ENCODE results near the gene RHOH. TPM values are rescaled to one million over a fixed set of nuclear protein-coding genes. Genes with fewer than 3 reads are reported as not detected.
"Not testable (repeated sequence)": the region's sequence is repeated elsewhere in the genome, so short reads cannot be mapped to it uniquely, and the experiment has no call there.

Gene RHOH
- total RNA-seq, 1 donor from 2014 or later, result 3.2 TPM

DNA sequence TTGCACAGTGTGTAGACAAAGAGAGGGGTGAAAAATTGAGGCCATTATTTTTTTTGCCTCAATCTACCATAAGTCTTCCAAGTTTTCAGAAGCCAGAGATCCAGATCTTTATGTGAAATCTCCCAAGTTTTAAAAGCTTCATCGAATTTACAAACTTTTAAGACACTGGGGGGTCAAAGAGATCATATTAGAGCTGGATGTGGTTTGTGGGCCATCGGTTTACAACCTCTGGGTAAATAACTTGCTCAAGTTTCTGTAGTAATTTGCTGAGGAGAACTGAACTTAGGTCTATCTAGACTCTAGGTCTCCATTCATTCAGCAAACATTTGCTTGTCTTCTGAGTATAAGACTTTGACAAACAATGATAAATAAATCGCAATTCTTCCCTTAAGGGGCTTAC is 84.3 kb downstream of the RHOH start:
- DNase-seq (ENCODE audit: low read depth, low spot score), result no peak
- H3K27me3 Mint-ChIP-seq (ENCODE audit: low read depth), result no peaks in the 10 kb centered on the region
- TF ChIP-seq, protein P1, sequence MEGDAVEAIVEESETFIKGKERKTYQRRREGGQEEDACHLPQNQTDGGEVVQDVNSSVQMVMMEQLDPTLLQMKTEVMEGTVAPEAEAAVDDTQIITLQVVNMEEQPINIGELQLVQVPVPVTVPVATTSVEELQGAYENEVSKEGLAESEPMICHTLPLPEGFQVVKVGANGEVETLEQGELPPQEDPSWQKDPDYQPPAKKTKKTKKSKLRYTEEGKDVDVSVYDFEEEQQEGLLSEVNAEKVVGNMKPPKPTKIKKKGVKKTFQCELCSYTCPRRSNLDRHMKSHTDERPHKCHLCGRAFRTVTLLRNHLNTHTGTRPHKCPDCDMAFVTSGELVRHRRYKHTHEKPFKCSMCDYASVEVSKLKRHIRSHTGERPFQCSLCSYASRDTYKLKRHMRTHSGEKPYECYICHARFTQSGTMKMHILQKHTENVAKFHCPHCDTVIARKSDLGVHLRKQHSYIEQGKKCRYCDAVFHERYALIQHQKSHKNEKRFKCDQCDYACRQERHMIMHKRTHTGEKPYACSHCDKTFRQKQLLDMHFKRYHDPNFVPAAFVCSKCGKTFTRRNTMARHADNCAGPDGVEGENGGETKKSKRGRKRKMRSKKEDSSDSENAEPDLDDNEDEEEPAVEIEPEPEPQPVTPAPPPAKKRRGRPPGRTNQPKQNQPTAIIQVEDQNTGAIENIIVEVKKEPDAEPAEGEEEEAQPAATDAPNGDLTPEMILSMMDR (conservative IDR thresholded peaks at IDR 0.05), result no peak
- H3K4me1 Mint-ChIP-seq, result peaks cover 7% of the 10 kb centered on the region
- H3K9me3 Mint-ChIP-seq, result peaks cover 4% of the 10 kb centered on the region
- no peak overlapping the region for H3K4me3 Mint-ChIP-seq
- no peak overlapping the region for H3K27ac Mint-ChIP-seq (ENCODE audit: unreplicated experiment)
- no peaks in the 10 kb centered on the region for H3K36me3 Mint-ChIP-seq (ENCODE audit: low read depth)

DNA sequence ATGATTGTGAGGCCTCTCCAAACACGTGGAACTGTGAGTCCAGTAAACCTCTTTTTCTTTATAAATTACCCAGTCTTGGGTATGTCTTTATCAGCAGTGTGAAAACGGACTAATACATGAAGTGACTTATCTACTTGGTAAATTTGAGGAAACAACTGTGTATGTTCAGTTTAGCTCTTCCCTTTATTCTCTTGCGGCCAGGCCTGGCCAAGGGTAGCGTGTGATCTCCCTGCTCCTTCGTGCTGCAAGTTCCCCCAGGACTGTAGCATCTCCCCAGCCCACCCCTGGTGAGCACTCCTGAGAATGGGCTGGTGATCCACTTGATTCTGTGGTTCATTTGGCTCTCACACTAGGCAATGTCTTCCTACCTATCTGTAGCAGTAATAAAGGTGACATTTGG is 85.1 kb downstream of the RHOH start:
- no peak for DNase-seq (ENCODE audit: low read depth, low spot score)
- Mint-ChIP-seq H3K27me3 (ENCODE audit: low read depth) (no peaks in the 10 kb centered on the region), H3K9me3 (peaks cover 4% of the 10 kb centered on the region), H3K4me1 (peaks cover 7% of the 10 kb centered on the region), H3K4me3 (no peak overlapping the region), H3K27ac (ENCODE audit: unreplicated experiment) (no peak overlapping the region), H3K36me3 (ENCODE audit: low read depth) (no peaks in the 10 kb centered on the region)
- TF ChIP-seq, protein P1 (conservative IDR thresholded peaks at IDR 0.05), result no peak

- DNase-seq (ENCODE audit: low read depth, low spot score); H3K27ac Mint-ChIP-seq (ENCODE audit: unreplicated experiment); H3K9me3 Mint-ChIP-seq; H3K4me1 Mint-ChIP-seq; H3K27me3 Mint-ChIP-seq (ENCODE audit: low read depth); H3K36me3 Mint-ChIP-seq (ENCODE audit: low read depth); H3K4me3 Mint-ChIP-seq: not testable (repeated sequence)
Observed at GRCh38 chr4:40282857-40283256, 86.0 kb downstream of the RHOH start.

DNA sequence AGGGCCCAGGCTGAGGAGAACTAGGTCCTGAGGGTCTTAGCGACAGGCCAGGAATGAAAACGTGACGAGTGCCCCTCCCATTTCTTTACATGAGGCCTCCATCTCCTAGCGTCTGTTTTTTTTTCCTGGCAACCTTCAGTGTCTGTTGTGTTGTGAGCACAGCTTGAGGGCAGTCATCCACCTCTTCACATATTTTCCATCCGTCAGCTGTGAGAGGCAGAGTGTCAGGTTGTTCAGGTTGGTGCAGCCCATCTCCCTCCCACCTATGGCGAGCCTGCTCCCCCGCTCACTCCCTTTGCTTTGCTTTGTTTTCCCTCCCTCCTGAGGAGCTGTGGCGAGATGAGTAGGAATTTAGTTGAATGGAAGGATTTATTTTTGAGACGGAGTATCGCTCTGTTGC is 86.6 kb downstream of the RHOH start:
- no peak for DNase-seq (ENCODE audit: low read depth, low spot score)
- H3K27me3 Mint-ChIP-seq (ENCODE audit: low read depth), result no peaks in the 10 kb centered on the region
- no peak overlapping the region for H3K27ac Mint-ChIP-seq (ENCODE audit: unreplicated experiment)
- TF ChIP-seq, protein P1 (conservative IDR thresholded peaks at IDR 0.05), result no peak
- H3K4me1 Mint-ChIP-seq, result peaks cover 7% of the 10 kb centered on the region
- no peaks in the 10 kb centered on the region for H3K36me3 Mint-ChIP-seq (ENCODE audit: low read depth)
- peaks cover 4% of the 10 kb centered on the region for H3K9me3 Mint-ChIP-seq
- no peak overlapping the region for H3K4me3 Mint-ChIP-seq

GRCh38 chr4:40283968-40284367 is 87.1 kb downstream of the RHOH start:
- Mint-ChIP-seq H3K9me3 (peaks cover 4% of the 10 kb centered on the region), H3K27ac (ENCODE audit: unreplicated experiment) (no peak overlapping the region), H3K27me3 (ENCODE audit: low read depth) (no peaks in the 10 kb centered on the region), H3K36me3 (ENCODE audit: low read depth) (no peaks in the 10 kb centered on the region), H3K4me1 (peaks cover 7% of the 10 kb centered on the region), H3K4me3 (no peak overlapping the region)
- TF ChIP-seq, protein P1 (conservative IDR thresholded peaks at IDR 0.05), result no peak
- DNase-seq (ENCODE audit: low read depth, low spot score), result no peak

DNA sequence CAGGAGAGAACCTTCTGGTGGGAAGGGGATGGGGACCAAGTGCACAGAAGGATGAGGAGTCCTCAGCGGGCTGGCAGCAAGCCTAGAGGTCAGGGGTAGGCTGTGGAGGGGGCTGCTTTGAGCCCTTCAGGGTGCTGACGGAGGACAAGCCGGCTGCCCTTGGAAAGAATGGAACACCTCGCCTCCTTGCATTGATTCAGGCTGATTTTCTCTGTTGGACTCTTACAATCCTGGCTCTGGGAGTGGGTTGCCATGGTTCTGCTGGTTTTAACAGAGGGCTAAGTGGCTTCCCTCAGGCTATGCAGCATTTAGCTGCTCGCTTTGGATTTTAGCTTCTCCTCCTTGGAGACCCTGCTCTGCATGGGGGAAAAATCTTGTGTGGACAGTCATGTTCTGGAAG is 88.9 kb downstream of the RHOH start:
- Mint-ChIP-seq H3K9me3 (peaks cover 2% of the 10 kb centered on the region), H3K4me3 (no peak overlapping the region), H3K27ac (ENCODE audit: unreplicated experiment) (no peak overlapping the region), H3K4me1 (peaks cover 7% of the 10 kb centered on the region), H3K36me3 (ENCODE audit: low read depth) (no peaks in the 10 kb centered on the region), H3K27me3 (ENCODE audit: low read depth) (peaks cover 5% of the 10 kb centered on the region)
- TF ChIP-seq, protein P1 (conservative IDR thresholded peaks at IDR 0.05), result no peak
- no peak for DNase-seq (ENCODE audit: low read depth, low spot score)
